ENCODE results near the gene MSL1. TPM values are rescaled to one million over a fixed set of nuclear protein-coding genes. Genes with fewer than 3 reads are reported as not detected.

The MSL1 gene
- polyA plus RNA-seq, 1 donor from 2014 or later: 137 TPM

GRCh38 chr17:40177275-40177874 lies 55.6 kb downstream of the MSL1 start, which contains the start of gene RAPGEFL1:
TSS of gene RAPGEFL1 (plus strand) at chr17:40177470. CDS start at chr17:40177862, 392 bp downstream.
- H3K9ac ChIP-seq (ENCODE audit: low read length): peak within 1 kb of the TSS; percentile 65
- no peaks in the 10 kb centered on the region for H3K9me3 ChIP-seq (ENCODE audit: low read length)
- H3K9me2 ChIP-seq (ENCODE audit: insufficient read depth, low read length): no peaks in the 10 kb centered on the region
- no peaks in the 10 kb centered on the region for H4K20me1 ChIP-seq (ENCODE audit: insufficient read depth)
- H2AFZ ChIP-seq (ENCODE audit: low read depth, low read length): no peak within 1 kb of the TSS
- no peaks in the 10 kb centered on the region for H3K79me2 ChIP-seq (replicated peaks; ENCODE audit: insufficient read depth, low read length)
- H3K27ac ChIP-seq (ENCODE audit: low read length): peak within 1 kb of the TSS; percentile 31
- H3K36me3 ChIP-seq (ENCODE audit: insufficient read depth, low read length): no peaks in the 10 kb centered on the region
- H3F3A ChIP-seq (ENCODE audit: insufficient read depth, low read length, poor library complexity, severe bottlenecking): no peaks in the 10 kb centered on the region
- no peaks in the 10 kb centered on the region for H3K27me3 ChIP-seq (ENCODE audit: insufficient read depth, low read depth, low read length)
- H3K4me3 ChIP-seq (ENCODE audit: low read length): peak within 1 kb of the TSS; percentile 68
- peak within 1 kb of the TSS; percentile 68 for H3K4me2 ChIP-seq (ENCODE audit: low read length)
- TF ChIP-seq REST (IDR thresholded peaks at IDR 0.05; ENCODE audit: borderline replicate concordance) (no peak), POLR2AphosphoS5 (IDR thresholded peaks at IDR 0.05) (peak; percentile 39), SMC3 (conservative IDR thresholded peaks at IDR 0.05; ENCODE audit: poor library complexity) (no peak), RAD21 (conservative IDR thresholded peaks at IDR 0.05) (peak; percentile 15), CTCF (IDR thresholded peaks at IDR 0.05; ENCODE audit: poor library complexity, severe bottlenecking) (no peak), EZH2 (IDR thresholded peaks at IDR 0.05; ENCODE audit: borderline replicate concordance, insufficient read depth, low read length, poor library complexity, severe bottlenecking) (no peak), TAF1 (IDR thresholded peaks at IDR 0.05; ENCODE audit: low read depth) (peak; percentile 24), EP300 (conservative IDR thresholded peaks at IDR 0.05; ENCODE audit: poor library complexity, severe bottlenecking) (no peak), MXI1 (conservative IDR thresholded peaks at IDR 0.05; ENCODE audit: poor library complexity, severe bottlenecking) (peak; percentile 45)

- Histone ChIP-seq H3K4me2 (ENCODE audit: low read length) (no peak overlapping the region), H3K27me3 (ENCODE audit: insufficient read depth, low read depth, low read length) (no peaks in the 10 kb centered on the region), H3K27ac (ENCODE audit: low read length) (no peak overlapping the region), H4K20me1 (ENCODE audit: insufficient read depth) (no peaks in the 10 kb centered on the region), H3K9ac (ENCODE audit: low read length) (peak overlapping the region; percentile 65), H3F3A (ENCODE audit: insufficient read depth, low read length, poor library complexity, severe bottlenecking) (no peaks in the 10 kb centered on the region), H3K4me3 (ENCODE audit: low read length) (peak overlapping the region; percentile 68), H3K9me2 (ENCODE audit: insufficient read depth, low read length) (no peaks in the 10 kb centered on the region), H3K79me2 (replicated peaks; ENCODE audit: insufficient read depth, low read length) (no peaks in the 10 kb centered on the region), H2AFZ (ENCODE audit: low read depth, low read length) (no peak overlapping the region), H3K9me3 (ENCODE audit: low read length) (no peaks in the 10 kb centered on the region), H3K36me3 (ENCODE audit: insufficient read depth, low read length) (no peaks in the 10 kb centered on the region)
- TF ChIP-seq CTCF (IDR thresholded peaks at IDR 0.05; ENCODE audit: poor library complexity, severe bottlenecking) (peak; percentile 23), EP300 (conservative IDR thresholded peaks at IDR 0.05; ENCODE audit: poor library complexity, severe bottlenecking) (no peak)
Measured at GRCh38 chr17:40178021-40178601, 56.3 kb downstream of the MSL1 start.
